ENCODE results near the gene RXRA. TPM values are rescaled to one million over a fixed set of nuclear protein-coding genes. Genes with fewer than 3 reads are reported as not detected.
A peak's percentile ranks its signal among the peaks of the same experiment; 100 is the strongest.

The RXRA gene
- total RNA-seq, 6 experiments from 2014 or later: 23.2 to 31.9 (median 28.0) TPM

- Mint-ChIP-seq H3K9me3 (peaks cover 9% of the 10 kb centered on the region), H3K36me3 (ENCODE audit: low read depth) (peaks cover 5% of the 10 kb centered on the region), H3K27me3 (ENCODE audit: insufficient read depth) (no peaks in the 10 kb centered on the region), H3K27ac (no peak overlapping the region), H3K4me3 (no peak overlapping the region), H3K4me1 (ENCODE audit: low read depth) (no peaks in the 10 kb centered on the region)
- DNase-seq: no peak
- TF ChIP-seq CTCF (IDR thresholded peaks at IDR 0.05): no peak
These were observed 72.5 kb downstream of the RXRA start for GRCh38 chr9:134398756-134399155.

GRCh38 chr9:134399435-134400056 lies 73.3 kb downstream of the RXRA start:
- Mint-ChIP-seq H3K4me1 (ENCODE audit: low read depth) (no peaks in the 10 kb centered on the region), H3K36me3 (ENCODE audit: low read depth) (peaks cover 5% of the 10 kb centered on the region), H3K27ac (no peak overlapping the region), H3K9me3 (peaks cover 9% of the 10 kb centered on the region), H3K27me3 (ENCODE audit: insufficient read depth) (no peaks in the 10 kb centered on the region), H3K4me3 (no peak overlapping the region)
- peak; percentile 84 for TF ChIP-seq CTCF (IDR thresholded peaks at IDR 0.05)
- DNase-seq: peak; percentile 25

- no peak overlapping the region for H3K27ac Mint-ChIP-seq
- DNase-seq: no peak
- TF ChIP-seq CTCF (IDR thresholded peaks at IDR 0.05): no peak
- no peak overlapping the region for H3K4me3 Mint-ChIP-seq
- no peaks in the 10 kb centered on the region for H3K4me1 Mint-ChIP-seq (ENCODE audit: low read depth)
- H3K27me3 Mint-ChIP-seq (ENCODE audit: insufficient read depth): no peaks in the 10 kb centered on the region
- H3K36me3 Mint-ChIP-seq (ENCODE audit: low read depth): peaks cover 5% of the 10 kb centered on the region
- H3K9me3 Mint-ChIP-seq: peaks cover 9% of the 10 kb centered on the region
These were observed 74.0 kb downstream of the RXRA start for GRCh38 chr9:134400283-134400682.

GRCh38 chr9:134401391-134401790 lies 75.1 kb downstream of the RXRA start:
- H3K4me1 Mint-ChIP-seq (ENCODE audit: low read depth): peaks cover 9% of the 10 kb centered on the region
- peaks cover 9% of the 10 kb centered on the region for H3K9me3 Mint-ChIP-seq
- no peaks in the 10 kb centered on the region for H3K27me3 Mint-ChIP-seq (ENCODE audit: insufficient read depth)
- no peak for DNase-seq
- no peak for TF ChIP-seq CTCF (IDR thresholded peaks at IDR 0.05)
- no peak overlapping the region for H3K27ac Mint-ChIP-seq
- no peak overlapping the region for H3K4me3 Mint-ChIP-seq
- peaks cover 5% of the 10 kb centered on the region for H3K36me3 Mint-ChIP-seq (ENCODE audit: low read depth)

- Mint-ChIP-seq H3K36me3 (ENCODE audit: low read depth) (peaks cover 5% of the 10 kb centered on the region), H3K9me3 (peaks cover 9% of the 10 kb centered on the region), H3K4me3 (no peak overlapping the region), H3K27ac (no peak overlapping the region), H3K27me3 (ENCODE audit: insufficient read depth) (no peaks in the 10 kb centered on the region), H3K4me1 (ENCODE audit: low read depth) (peaks cover 17% of the 10 kb centered on the region)
- no peak for TF ChIP-seq CTCF (IDR thresholded peaks at IDR 0.05)
- DNase-seq: no peak
These were observed 75.9 kb downstream of the RXRA start for GRCh38 chr9:134402182-134402581.
